Natural killer cell (primary cell): Measurements from ENCODE around the gene LTB4R2. TPM values are rescaled to one million over a fixed set of nuclear protein-coding genes. Genes with fewer than 3 reads are reported as not detected.

ENCODE experiments used
- ATAC-seq, 3 donors: fragments of 150-1000 bp in 2 of 3; fragments of 200-7000 bp in 1 of 3; cut with Tn5 transposase; 1 replicate in 1 of 3; 2 replicates in 2 of 3; pipeline ENCODE4 v1.10.0; 2021; ENCODE audit warnings: mild to moderate bottlenecking in 2 of 3, moderate library complexity in 2 of 3
- DNase-seq, 2 donors: peaks; one replicate each; pipeline versions ENCODE4 v3.0.0 to v3.0.0-alpha.2; 2013 to 2021; ENCODE audit warnings: mixed read lengths in 1 of 2
- H3K27ac ChIP-seq: one replicate; pipeline ENCODE4 v1.5.1; 2013; ENCODE audit warnings: mild to moderate bottlenecking, low read length
- H3K27me3 ChIP-seq: one replicate; pipeline ENCODE4 v1.6.1; 2013; ENCODE audit warnings: low read length; ENCODE audit not compliant: control insufficient read depth, insufficient read depth
- H3K36me3 ChIP-seq: one replicate; pipeline ENCODE4 v1.6.1; 2013; ENCODE audit warnings: low read length; ENCODE audit not compliant: control insufficient read depth, insufficient read depth
- H3K4me1 ChIP-seq: one replicate; pipeline ENCODE4 v1.6.1; 2013; ENCODE audit warnings: low read length; ENCODE audit not compliant: control insufficient read depth, insufficient read depth
- H3K4me3 ChIP-seq: one replicate; pipeline ENCODE4 v1.5.1; 2013; ENCODE audit warnings: low read length
- H3K9me3 ChIP-seq: one replicate; pipeline ENCODE4 v1.6.1; 2013; ENCODE audit warnings: low read length; ENCODE audit not compliant: control insufficient read depth, insufficient read depth
- H3K27ac Mint-ChIP-seq, 2 donors: one replicate each; pipeline ENCODE4 v1.8.0; 2022; ENCODE audit warnings: mild to moderate bottlenecking in 2 of 2, mixed read lengths in 2 of 2, moderate library complexity in 1 of 2
- H3K27me3 Mint-ChIP-seq, 2 donors: one replicate each; pipeline ENCODE4 v1.8.0; 2022; ENCODE audit warnings: low read depth in 2 of 2, mixed read lengths in 2 of 2
- H3K36me3 Mint-ChIP-seq: one replicate; pipeline ENCODE4 v1.8.0; 2022; ENCODE audit warnings: mixed read lengths
- H3K4me1 Mint-ChIP-seq, 2 donors: one replicate each; pipeline ENCODE4 v1.8.0; 2022; ENCODE audit warnings: mixed read lengths in 2 of 2
- H3K4me3 Mint-ChIP-seq: one replicate; pipeline ENCODE4 v1.8.0; 2022; ENCODE audit warnings: mild to moderate bottlenecking, moderate library complexity, mixed read lengths
- H3K9me3 Mint-ChIP-seq, 2 donors: one replicate each; pipeline ENCODE4 v1.8.0; 2022; ENCODE audit warnings: mixed read lengths in 2 of 2
- CTCF ChIP-seq: fragments of 200-600 bp; IDR thresholded peaks from one replicate; pipeline ENCODE4 v1.8.0; 2022; ENCODE audit warnings: antibody characterized with exemption
- WGBS: methylation state at CpG from one replicate; pipeline ENCODE4 v1.1.7; 2013; ENCODE audit warnings: missing lambda C conversion rate; ENCODE audit not compliant: insufficient coverage; 5-methylcytosine and 5-hydroxymethylcytosine counted together
- intact Hi-C: fragments of 100-400 bp; cut with micrococcal nuclease; formaldehyde crosslinking; loops from one replicate; pipeline ENCODE4 v1.14.2; 2022
- total RNA-seq, 4 donors: library from RNA; stranded (reverse); fragments of 120-200 nt in 1 of 4; gene quantifications; one replicate each; pipeline versions ENCODE4 v1.2.3 to v1.2.4, GENCODE V29; 2013 to 2022

LTB4R2 gene
- total RNA-seq, 3 donors from 2014 or later (not counting 1 experiment from before 2014, with no cell fraction given) = 27.6 to 40.5 (median 37.4) TPM

GRCh38 chr14:24332268-24332993 lies 22.5 kb downstream of the LTB4R2 start:
- Mint-ChIP-seq H3K27ac (peak overlapping the region; percentile 87 to 88), H3K9me3 (no peaks in the 10 kb centered on the region), H3K4me3 (peak overlapping the region; percentile 93), H3K27me3 (peaks cover 14 to 16% of the 10 kb centered on the region in 2 donors), H3K4me1 (peaks cover 79 to 84% of the 10 kb centered on the region in 2 donors), H3K36me3 (peaks cover 9% of the 10 kb centered on the region)
- TF ChIP-seq CTCF = peak; percentile 85
- Histone ChIP-seq H3K9me3 (no peaks in the 10 kb centered on the region), H3K4me1 (peaks cover 80% of the 10 kb centered on the region), H3K4me3 (peak overlapping the region; percentile 27), H3K27me3 (peaks cover 15% of the 10 kb centered on the region), H3K27ac (no peak overlapping the region), H3K36me3 (peaks cover 11% of the 10 kb centered on the region)
- peak; percentile 70 to 96 for DNase-seq
- ATAC-seq = peak; percentile 57 to 75 (median 59)
- intact Hi-C loops = loop anchor here (1.0 to 10.0 kb wide), 5 partner anchors 21 to 822 kb away; partner anchors contain the start of genes LTB4R and NFATC4
- WGBS = 15% methylated on average over 56 of the region's 56 CpGs

DNA sequence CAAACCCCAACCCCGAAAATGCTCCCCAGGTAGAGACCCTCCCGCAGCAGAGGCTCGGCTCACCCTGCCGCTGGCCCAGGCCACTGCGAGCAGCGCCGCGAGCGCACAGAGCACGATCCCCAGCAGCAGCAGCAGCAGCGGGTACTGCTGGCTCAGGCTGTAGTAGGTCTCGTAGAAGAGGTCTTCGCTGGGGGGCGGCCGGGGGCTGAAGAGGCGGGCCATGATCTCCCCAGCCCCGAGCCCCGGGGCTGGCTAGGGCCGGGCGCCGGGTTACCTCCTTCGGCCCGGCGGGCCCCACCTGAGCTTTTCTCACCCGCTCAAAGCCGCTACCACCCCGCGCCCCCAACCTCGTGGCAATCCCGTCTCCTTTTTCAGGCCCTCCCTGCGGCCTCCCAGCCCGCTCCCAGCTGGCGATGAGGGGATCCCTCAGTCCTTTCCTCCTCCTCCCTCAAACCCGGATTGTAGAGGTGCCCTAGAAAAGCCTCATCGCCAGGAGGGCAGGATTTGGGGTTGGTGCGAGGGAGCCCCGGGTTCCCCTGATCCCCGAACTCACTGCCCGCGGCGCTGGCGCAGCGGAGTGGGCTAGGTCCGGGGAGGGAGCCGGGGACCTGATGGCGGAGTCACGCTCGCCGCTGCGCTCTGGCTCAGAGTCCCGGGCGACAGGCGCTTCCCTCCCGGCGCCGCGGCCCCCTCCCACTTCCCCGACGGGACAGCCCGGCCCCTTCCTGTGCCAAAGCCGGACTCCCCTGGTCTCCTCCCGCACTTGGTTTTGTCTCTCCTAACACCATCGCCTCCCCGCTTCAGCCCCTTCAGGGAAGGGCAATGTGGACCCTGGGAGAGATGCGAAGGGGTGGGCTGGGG lies 24.7 kb downstream of the LTB4R2 start, which contains the start of gene ADCY4:
Gene ADCY4 (minus strand): TSS at position 641 of the 861 bp plus-strand sequence. CDS start 419 bp downstream, at position 222.
- Histone ChIP-seq H3K27ac (no peak within 1 kb of the TSS), H3K27me3 (peaks cover 15% of the 10 kb centered on the region), H3K36me3 (peaks cover 18% of the 10 kb centered on the region), H3K4me1 (peaks cover 76% of the 10 kb centered on the region), H3K4me3 (no peak within 1 kb of the TSS), H3K9me3 (no peaks in the 10 kb centered on the region)
- DNase-seq (peak in 1 of 2 donors; percentile 60), ATAC-seq (no peak)
- H3K36me3 Mint-ChIP-seq = peaks cover 9% of the 10 kb centered on the region
- peaks cover 70 to 83% of the 10 kb centered on the region in 2 donors for H3K4me1 Mint-ChIP-seq
- intact Hi-C loops = loop anchor here (5.0 to 10.0 kb wide), 3 partner anchors 33 to 820 kb away; partner anchors contain the start of gene NFATC4
- H3K4me3 Mint-ChIP-seq = peak within 1 kb of the TSS; percentile 47
- 6% methylated on average over 65 of the region's 65 CpGs for WGBS
- no peak for TF ChIP-seq CTCF
- no peaks in the 10 kb centered on the region for H3K9me3 Mint-ChIP-seq
- peaks cover 14 to 16% of the 10 kb centered on the region in 2 donors for H3K27me3 Mint-ChIP-seq
- H3K27ac Mint-ChIP-seq = peak within 1 kb of the TSS in 1 of 2 donors; percentile 33

DNA sequence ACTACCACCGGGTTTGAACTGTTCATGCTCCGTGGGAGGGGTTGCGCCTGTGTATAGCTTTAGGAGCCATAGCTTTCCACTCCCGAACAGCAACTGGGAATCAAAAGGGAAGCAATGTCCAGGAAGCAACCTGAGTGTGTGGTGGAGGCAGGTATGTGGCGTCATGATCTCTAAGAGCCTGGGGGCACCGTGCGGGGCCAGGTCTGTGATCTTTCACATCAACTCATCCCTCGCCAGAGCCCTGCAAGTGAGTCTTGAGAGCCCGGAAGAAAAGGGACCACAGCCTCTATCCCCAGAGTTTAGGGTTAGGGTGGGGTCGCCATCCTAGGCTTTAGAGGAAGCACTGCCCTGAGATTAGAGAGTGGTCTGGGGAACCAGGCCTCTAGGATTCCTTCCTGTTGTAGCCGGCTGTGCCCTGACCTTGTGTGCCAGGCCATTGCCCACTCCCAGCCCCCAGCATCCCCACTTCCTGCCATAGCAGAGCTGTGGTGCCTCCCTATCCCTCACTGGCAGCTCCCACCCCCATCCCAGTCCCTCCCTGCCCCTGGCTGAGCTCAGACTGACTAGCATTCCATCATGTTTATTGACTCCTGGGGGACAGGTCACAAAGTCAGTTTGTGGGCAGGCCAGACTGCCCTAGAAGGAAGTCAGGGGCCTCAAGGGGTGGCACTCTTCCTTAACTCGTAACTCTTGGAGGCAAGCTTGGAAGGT lies 25.7 kb downstream of the LTB4R2 start:
- H3K27me3 Mint-ChIP-seq = peaks cover 14 to 16% of the 10 kb centered on the region in 2 donors
- Histone ChIP-seq H3K4me1 (peaks cover 71% of the 10 kb centered on the region), H3K36me3 (peaks cover 18% of the 10 kb centered on the region), H3K27me3 (peaks cover 15% of the 10 kb centered on the region), H3K4me3 (no peak overlapping the region), H3K27ac (no peak overlapping the region), H3K9me3 (no peaks in the 10 kb centered on the region)
- no peak for TF ChIP-seq CTCF
- H3K4me3 Mint-ChIP-seq = peak overlapping the region; percentile 61
- peaks cover 9% of the 10 kb centered on the region for H3K36me3 Mint-ChIP-seq
- no peak overlapping the region for H3K27ac Mint-ChIP-seq
- ATAC-seq (no peak), DNase-seq (no peak)
- peaks cover 66 to 79% of the 10 kb centered on the region in 2 donors for H3K4me1 Mint-ChIP-seq
- no peaks in the 10 kb centered on the region for H3K9me3 Mint-ChIP-seq
- intact Hi-C loops = loop anchor here (10.0 kb wide), 1 partner anchor 819 kb away; no protein-coding TSS in a partner anchor
- 77% methylated on average over 12 of the region's 12 CpGs for WGBS
